SW480 (cell line): Measurements from ENCODE around the gene CNGB1.
A peak's percentile ranks its signal among the peaks of the same experiment; 100 is the strongest.
"Not testable (repeated sequence)": the region's sequence is repeated elsewhere in the genome, so short reads cannot be mapped to it uniquely, and the experiment has no call there.

Experiments
- DNase-seq: peaks from one replicate; pipeline ENCODE4 v3.0.0-alpha.2; 2016; ENCODE audit warnings: low spot score

Gene CNGB1

DNA sequence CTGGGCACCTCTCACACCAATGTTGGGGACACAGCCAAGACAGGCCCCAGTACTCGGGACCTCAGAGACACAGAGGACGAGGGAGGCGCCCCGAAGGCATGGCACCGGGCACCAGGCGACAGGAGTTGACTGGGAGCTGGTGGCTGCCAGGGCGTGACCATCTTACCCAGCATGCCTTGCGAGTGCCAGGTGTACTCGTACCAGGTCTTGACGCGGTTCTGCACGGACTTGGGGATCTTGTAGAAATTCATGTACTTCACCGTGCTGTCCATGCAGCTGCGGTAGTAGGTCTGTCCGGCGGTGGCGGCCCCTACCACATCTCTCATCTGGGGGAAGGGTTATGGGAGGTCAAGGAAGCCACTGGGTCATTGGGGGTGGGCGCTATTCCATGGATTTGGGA lies 67.3 kb downstream of the CNGB1 start:
- no peak for DNase-seq

DNA sequence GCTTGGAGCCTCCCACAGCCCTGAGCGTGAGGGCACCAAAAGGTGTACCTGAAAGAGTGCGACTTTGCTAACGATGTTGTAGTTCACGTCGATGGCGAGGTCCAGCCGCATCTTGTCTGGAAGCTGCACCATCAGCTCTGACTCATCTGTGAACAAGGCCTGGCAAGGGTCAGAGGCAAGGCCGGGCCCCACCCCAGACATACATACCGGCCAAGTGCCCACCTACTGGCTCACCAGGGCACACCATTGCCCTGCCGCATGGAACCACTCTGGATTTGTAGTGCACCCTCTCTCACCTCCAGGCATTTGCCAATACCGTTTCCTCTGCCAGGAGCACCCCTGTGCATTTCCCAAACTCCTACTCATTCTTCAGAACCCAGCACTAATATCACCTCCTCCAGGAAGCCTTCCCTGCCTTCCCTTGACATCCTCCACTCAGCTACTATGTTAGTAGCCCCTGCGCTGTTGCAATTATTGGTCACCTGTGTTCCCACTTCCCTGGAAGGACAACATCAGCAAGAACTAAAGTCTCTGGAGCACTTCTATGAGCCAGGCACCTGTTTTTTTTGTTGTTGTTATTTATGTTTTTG lies 69.4 kb downstream of the CNGB1 start:
- DNase-seq = no peak

DNA sequence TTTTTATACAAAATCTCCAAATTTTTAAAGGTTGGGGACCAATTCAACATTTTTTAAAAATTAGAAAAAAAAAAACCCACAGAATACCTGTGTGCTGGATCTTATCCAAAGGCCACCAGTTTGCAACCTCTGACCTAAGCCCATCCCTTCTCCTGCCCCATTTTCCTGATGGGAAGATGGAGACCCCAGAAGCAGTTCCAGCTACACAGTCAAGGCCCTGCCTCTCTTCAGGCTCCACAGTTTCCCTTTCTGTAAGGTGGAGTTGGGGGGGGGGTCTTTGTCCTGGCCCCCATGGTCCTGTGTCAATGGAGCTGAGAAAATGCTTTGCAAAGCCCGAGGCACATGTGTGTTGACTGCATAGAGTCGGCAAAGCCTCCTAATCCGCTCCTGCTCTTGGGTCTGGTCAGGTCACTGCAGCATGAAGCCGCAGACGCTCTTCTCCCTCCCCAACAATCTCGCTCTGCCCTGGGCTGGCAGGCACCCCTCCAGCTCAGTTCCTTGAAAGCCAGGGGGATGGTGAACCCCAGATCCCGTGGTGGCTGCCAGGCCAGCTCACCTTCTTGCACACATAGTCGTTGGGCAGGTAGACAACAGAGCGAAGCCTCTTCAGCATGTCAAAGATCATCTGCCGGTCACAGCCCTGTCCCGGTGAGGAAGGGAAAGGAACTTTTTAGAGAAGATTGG lies 70.0 kb downstream of the CNGB1 start:
- DNase-seq = no peak

DNA sequence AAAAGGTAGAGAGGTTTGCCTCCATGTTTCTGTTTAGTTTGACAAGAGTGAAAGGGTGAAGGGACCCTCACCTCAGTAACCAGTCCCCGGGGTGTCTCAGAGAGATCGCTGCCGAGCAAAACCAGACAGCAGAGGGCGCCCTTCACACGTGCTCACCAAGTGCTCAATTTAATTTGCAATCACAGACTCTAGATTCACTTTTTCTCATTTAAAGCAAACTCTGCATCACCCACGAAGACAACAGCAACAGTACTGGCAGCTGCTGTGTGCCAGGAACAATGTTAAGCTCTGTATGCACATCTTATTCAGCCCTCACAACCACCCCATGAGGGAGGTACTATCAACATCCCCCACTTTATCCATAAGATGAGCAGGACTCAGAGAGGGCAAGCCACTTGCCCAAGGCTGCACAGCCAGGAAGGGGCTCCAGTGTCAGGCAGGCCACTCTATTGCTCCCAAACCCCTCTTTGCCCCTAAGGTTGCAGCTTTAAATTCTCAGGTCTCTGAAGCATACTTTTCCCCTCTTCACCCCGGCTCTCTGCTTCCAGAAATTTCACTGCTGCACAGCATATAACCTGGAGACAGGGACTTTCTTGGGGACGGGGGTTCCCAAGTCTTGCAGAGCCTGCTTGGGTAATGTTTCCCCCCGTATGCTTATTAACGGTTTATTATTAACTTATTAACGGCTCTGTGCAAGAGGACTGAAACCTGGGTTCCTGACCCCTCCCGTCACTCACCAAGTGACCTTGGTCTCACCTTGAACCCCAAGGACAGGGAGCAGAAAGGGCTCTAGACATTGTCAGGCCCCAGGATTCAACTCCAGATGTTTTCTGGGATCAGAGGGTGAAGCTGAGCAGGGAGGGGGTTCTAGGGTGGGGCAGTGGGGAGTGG lies 70.9 kb downstream of the CNGB1 start:
- peak; percentile 57 for DNase-seq

DNA sequence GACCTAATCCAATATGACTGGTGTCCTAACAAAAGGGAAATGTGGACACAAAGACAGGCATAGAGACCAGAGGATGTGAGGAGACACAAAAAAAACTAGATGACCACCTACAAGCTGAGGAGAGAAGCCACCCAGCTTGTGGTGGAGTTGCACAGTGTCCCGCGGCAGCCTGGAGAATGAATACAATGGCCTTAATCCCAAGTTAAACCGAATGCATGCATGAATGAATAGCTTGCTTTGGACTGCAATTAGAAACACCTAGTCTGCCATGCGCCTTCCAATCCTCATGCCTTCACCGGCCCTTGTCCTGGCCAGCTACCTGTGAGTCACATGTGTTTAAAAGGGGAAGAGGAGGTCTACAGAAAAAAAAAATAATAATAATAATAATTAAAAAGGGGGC lies 72.0 kb downstream of the CNGB1 start:
- DNase-seq = no peak

DNA sequence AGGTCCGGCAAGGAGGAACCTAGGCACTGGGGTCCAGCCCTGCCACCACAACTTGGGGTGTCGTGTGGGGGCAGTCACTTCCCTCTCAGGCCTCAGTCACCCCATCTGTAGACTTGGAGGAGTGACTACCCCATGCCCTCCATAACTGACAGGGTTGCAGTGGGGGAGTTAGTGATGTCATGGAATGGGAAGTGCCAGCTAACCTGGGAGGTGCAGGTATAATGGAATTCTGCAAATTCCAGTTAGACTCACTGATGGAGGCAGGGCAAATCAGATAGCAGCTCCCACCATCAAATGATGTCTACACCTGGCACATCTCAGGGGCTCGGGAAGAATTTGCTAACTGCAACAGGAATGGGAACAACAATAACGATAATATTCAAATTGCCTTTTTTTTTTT lies 72.9 kb downstream of the CNGB1 start:
- no peak for DNase-seq

DNA sequence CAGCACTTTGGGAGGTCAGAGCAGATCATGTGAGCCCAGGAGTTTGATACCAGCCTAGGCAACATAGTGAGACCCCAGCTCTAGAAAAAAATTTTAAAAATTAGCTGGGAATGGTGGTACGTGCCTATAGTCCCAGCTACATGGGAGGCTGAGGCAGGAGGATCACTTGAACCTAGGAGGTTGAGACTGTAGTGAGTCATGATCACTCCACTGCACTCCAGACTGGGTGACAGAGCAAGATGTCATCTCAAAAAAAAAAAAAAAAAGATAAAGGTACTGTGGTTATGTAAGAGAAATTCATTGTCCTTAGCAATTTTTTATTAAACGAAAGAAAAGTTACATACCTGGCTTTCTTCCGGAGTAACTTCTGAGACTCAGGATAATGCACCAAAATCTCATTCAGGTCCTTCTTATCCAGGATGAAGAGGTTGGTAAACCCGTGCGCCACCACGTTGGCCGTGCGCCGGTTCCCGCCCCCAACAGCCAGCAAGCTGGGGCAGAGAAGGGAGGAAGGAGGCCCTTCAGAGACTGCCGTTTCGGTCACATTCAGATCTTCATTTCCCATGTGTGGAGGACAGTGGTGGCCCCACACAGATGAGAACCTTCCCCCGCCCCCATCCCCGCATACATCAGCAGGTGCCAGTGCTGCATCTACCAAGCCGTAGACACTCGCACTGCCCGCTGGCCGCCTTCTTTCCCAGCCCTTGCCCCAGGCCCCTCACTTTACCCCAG lies 73.7 kb downstream of the CNGB1 start:
- no peak for DNase-seq

DNA sequence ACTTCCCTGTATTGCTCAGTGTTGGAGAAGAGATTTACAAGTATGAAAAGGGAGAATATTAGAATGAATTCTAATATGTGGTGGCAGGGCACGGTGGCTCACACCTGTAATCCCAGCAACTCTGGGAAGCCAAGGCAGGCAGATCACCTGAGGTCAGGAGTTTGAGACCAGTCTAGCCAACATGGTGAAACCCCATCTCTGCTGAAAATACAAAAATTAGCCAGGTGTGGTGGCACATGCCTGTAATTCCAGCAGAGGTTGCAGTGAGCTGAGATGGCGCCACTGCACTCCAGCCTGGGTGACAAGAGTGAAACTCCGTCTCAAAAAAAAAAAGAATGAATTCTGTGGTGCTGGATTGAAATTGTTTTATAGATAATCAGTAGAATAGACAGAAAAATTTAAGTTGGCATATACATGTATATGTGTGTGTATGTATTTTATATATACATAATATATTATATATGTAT lies 75.8 kb downstream of the CNGB1 start:
- DNase-seq = not testable (repeated sequence)

DNA sequence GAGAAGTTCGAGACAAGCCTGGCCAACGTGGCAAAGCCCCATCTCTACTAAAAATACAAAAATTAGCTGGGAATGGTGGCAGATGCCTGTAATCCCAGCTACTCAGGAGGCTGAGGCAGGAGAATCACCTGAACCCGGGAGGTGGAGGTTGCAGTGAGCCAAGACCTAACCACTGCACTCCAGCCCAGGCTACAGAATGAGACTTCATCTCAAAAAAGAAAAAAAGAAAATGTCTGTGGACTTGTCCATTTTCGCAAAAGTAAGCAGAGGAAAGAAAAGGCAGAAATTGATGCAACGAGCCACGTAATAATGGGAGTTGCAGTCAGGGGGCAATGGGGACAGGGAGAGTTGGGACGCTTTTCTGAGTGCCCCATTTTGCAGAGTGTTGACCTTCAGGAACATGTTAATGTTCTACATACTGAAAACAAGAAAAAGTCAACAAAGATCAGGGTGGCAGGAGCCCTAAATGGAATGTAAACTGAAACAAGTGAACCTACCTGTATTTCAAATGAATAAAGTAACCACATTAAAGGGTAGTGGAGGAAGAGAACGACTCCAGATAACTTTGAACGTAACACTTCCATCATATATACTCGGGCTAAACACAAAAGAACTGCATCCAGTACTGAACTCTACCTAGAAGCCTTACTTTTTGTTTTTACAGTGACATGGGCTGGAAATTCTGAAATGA lies 76.4 kb downstream of the CNGB1 start:
- peak; percentile 40 for DNase-seq

DNA sequence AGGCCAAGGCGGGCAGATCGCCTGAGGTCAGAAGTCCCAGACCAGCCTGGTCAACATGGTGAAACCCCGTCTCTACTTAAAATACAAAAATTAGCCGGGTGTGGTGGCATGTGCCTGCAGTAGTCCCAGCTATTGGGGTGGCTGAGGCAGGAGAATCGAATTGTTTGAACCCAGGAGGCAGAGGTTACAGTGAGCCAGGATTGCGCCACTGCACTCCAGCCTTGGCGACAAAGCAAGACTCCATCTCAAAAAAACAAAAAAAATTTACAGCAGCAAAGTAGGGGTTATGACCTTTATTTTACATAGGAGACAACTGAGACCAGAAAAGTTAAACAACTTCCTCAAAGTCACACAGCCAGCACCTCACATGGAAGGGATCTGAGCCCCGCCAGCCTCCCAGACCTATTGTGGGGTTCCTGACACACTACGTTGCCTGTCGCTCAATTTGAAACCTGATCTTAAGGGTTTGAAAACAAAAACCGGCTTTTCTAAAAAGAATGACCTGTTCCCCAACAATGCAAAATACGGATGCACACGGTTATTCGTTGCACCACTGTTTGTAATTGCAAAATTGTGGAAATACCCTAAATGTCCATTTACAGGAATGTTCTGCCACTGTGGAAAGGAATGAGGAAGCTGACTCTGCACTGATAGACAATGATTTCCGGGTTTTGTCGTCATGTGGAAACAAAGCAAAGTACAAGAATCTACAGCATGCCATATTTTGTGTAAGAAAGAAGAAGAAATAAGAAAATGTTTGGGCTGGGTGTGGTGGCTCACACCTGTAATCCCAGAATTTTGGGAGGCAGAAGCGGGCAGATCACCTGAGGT lies 77.2 kb downstream of the CNGB1 start:
- DNase-seq = peak; percentile 34

DNA sequence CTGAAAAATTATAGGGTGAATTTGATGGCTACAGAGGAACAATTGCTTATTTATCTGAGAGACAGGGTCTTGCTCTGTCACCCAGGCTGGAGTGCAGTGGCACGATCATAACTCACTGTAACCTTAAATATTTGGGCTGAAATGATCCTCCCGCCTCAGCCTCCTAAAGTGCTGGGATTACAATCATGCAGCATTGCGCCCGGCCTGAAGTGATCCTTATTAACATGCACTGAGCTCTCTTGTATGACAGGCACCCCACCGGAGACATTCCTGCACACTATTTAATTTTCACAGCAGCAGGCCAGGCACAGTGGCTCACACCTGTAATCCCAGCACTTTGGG lies 77.7 kb downstream of the CNGB1 start:
- no peak for DNase-seq

DNA sequence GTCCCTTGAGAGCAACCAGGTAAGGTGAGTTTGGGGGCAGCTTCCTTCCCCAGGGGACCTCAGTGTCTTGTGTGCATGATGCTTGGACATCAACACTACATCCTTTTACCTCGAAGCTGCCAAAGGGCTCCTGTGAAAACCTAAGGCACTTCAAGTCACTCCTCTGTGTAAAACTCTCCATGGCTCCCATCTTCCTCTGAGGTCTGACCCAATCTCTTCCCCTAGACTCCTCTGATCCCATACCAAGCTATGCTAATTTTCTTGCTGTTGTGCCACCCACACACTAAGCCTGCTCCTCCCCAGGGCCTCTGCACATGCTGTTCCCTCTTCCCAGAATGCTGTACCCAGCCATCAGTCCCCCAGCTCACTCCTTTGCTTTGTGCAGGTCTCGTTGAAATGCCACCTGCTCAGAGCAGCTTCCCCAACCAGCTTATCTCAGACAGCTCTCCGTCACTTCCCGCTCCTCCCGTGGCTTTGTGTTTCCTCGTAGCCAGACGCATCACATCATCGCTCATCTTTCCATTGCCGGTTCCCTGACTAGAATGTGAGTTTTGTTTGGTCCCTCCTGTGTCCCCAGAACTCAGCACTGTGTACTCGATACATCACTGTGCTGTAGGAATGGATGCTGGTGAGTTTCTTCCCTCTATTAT lies 78.4 kb downstream of the CNGB1 start:
- DNase-seq = no peak

DNA sequence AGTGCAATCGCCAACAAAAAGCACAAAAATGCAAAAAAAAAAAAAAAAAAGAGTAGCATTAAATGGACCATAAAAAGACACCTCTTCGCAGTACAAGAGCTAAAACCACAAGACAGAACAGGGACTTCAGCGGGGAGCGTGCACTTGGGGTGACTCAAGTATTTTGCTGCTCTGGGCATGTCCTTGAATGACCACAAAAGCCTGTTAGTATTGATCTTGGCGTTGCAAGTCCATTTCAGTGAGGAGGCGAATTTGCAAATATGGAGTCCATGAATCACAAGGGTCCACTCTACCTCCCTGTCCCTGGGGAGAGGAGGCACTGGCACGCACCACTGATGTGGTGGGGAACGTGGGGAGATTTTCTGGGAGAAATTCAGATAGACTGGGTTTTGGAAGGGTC lies 78.9 kb downstream of the CNGB1 start:
- DNase-seq = peak; percentile 28

DNA sequence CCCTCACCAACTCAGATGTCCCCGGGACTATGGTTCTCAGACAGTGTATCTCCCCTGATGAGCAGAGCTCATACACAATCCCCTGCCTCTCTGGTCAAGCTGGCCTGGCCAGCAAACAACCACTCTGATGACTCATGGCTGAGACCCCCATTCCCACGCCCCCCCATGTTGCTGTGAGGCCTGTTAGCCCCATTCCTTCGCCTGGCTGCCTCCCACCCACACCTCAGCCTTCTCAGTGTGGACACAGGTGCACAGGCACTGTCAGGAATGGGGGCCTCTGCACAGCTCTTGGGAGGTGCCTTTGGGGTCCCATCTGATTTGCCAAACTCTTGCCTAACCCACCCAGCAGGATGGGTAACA lies 80.2 kb downstream of the CNGB1 start:
- DNase-seq = no peak

DNA sequence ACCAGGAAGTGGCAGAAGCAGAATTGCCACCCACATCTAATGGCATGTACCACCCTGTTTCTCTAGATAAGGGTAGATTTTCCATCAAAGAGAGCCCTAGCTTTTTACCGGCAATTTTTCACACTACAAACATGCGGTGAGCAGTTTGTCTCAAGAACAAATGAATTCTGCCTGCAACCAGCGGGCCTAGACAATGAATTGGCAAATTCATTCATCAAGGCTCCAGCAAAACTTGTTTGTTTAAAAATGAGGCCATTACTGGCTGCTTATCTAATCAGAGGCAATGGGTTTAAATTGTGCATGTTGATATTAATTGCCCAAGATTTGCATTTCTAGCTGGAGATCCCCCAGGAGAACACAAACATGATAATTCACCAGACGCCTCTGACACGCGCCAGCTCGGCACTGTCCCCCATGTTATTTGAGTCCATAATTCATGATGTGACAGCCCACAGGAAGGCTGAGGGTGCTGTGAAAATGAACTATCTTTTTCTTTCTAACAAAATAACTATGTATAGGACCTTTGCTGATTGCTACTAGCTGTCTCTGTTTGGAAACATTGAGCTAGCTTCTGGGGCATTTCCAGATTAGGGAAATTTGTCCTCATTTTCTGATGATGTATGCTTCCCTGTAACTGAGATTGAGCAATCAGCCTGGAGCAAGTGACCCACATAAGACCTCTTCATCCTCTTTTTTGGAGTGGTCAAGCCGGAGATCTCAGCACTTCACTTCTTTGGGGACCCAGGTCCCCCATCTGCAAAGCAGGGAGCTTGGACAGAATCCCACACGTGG lies 80.8 kb downstream of the CNGB1 start:
- no peak for DNase-seq

DNA sequence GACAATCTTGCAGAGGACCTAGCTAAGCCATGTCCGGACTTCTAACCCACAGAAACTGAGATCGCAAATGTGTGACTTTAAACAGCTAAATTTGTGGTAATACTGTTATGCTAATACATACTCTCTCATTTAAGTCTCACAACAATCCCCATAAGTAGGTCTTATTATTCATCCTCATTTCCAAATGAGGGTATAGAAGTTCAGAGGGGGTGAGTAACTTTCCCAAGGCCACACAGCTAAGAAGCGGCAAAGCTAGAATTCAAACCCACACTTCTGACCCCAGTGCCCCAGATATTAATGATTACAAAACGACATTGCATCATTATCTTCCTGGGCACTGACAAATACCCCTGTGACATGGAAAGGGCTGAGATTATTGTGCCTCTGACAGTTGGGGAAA lies 81.4 kb downstream of the CNGB1 start:
- DNase-seq = no peak

DNA sequence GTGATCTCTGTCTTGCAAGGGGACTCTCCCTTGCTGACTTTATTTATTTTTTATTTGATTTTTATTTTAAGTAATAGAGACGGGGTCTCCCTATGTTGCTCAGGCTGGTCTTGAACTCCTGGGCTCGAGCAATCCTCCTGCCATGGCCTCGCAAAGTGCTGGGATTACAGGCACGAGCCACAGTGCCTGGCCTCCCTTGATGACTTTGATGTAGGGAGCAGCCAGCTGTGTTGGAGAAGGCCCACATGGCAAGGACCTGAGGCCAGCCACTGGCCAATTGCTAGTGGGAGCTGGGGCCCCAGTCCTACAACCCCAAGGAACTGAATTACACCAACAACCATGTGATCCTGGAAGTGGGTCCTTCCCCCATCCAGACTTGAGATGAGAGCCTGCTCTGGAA lies 81.8 kb downstream of the CNGB1 start:
- DNase-seq = no peak

DNA sequence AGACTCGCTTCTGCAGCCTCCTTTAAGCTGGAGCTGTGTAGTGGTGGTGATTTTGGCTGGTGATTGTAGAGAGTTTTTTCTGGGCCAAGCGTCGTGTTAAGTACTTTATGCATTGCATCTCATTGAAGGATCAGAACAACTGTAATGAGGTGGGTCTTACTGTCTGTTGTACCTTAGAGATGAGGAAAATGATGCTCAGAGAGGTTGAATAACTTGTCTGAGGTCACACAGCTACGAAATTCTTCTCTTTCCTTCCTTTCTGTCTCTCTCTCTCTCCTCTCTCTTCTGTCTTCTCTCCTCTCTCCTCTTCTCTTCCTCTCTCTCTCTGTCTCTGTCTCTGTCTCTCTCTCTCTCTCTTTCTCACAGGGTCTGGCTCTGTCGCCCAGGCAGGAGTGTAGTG lies 82.8 kb downstream of the CNGB1 start:
- DNase-seq = no peak

DNA sequence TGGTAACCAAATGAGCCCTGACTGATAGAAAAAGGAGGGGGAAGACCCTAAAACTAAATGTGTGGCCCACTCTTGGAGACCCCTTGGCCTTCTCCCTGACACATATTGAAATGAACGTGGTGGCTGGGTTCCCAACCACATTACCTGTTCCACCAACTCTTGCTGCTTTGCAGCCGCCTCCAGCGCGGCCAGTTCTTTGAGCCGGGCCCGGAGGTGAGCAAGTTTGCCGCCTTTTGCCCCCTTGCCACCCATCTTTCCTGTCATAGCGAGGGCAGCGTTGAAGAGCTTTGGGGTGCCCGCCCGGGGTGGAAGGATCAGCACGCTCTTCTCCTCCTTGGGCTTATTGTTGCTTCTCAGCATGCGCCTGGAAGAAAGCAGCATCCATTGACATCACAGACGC lies 83.2 kb downstream of the CNGB1 start:
- no peak for DNase-seq

DNA sequence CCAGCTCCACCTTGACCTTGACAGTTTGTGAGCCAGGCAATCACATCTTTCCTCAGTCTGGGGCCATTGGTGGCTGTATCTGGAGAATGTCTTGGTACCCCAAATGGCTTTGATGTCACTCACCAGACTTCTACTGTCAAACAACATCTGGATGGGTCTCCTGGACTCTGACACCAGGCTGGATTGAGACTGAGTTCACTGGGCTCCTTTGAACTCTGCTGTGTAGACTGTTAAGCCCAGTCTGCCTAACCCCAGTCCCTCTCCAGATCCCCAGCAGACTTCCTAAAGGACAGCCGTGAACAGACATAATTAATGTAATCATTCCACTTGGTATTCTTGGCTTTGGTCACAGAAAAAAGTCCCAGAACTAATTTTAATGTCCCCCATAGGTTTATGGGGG lies 84.5 kb downstream of the CNGB1 start:
- DNase-seq = no peak
